Measurements from ENCODE around the gene TCEAL1.
A peak's percentile ranks its signal among the peaks of the same experiment; 100 is the strongest.
"Not testable (repeated sequence)": the region's sequence is repeated elsewhere in the genome, so short reads cannot be mapped to it uniquely, and the experiment has no call there.

TCEAL1 gene, protein sequence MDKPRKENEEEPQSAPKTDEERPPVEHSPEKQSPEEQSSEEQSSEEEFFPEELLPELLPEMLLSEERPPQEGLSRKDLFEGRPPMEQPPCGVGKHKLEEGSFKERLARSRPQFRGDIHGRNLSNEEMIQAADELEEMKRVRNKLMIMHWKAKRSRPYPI

DNA sequence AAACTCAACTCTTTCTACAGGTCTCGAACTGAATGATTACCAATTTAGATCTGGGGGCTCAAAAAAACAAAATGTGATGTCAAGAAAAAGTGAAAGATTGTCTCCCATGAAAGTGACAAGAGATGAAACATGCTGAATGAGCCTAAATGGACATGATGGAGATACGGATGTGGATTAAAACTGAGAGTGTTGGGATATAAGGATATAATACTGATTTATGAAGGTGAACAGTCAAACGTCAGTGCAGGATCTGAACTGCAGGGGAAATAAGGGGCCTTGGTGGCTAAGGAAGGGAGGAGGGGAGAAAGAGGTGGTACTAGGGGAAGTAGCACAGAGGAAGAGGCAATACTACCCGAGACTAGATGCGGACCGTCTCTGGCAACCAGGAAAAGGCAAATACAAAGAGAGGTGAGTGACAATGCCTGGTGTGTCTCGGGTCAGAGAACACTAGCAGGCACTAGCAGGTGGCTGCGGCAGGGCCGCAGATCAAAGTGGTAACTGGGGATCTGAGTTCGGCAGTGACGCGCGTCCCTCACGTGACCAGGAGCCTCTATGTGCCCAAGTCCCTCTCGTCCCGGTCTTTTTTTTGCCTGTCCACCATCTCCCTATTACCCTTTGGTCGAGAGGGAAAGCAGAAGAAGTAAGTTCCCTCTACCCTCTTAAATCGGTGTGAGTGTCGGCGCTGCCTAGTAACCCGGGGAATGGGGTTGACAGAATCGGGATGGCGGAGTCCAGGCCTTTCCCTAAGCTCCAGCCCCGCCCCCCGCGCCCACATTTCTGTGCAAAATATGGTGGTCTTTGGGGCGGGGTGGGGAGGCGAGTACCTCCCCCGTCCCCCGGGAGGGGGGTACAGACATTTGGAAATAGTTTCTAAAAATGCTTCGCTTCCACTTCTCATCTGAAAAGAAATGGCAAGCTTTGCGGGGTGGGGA, at the start of gene TCEAL1:
TSS of gene TCEAL1 (plus strand) at position 590 of the 932 bp plus-strand sequence. CDS start 942 bp downstream, outside the sequence.
- DNase-seq, result peak; percentile 48 to 54

DNA sequence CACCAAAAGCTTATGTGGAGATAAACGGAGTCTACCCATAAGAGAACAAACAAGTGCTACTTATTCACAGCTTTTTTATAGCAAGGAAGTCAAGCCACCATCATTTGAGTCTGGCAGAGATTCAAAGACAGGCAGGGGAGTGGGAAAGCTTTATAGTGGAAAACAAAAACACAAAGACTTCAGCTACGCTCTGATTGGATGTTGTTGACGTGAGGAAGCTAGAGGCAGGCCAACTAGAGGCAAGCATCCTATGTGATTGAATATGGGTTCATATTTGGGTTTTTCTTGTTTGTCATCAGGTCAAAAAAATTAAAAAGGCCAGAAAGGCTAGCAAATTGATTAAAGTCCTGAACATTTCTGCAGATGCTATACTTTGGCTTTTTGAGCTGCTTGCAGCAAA, 44.2 kb upstream of the TCEAL1 start:
- DNase-seq, result no peak

DNA sequence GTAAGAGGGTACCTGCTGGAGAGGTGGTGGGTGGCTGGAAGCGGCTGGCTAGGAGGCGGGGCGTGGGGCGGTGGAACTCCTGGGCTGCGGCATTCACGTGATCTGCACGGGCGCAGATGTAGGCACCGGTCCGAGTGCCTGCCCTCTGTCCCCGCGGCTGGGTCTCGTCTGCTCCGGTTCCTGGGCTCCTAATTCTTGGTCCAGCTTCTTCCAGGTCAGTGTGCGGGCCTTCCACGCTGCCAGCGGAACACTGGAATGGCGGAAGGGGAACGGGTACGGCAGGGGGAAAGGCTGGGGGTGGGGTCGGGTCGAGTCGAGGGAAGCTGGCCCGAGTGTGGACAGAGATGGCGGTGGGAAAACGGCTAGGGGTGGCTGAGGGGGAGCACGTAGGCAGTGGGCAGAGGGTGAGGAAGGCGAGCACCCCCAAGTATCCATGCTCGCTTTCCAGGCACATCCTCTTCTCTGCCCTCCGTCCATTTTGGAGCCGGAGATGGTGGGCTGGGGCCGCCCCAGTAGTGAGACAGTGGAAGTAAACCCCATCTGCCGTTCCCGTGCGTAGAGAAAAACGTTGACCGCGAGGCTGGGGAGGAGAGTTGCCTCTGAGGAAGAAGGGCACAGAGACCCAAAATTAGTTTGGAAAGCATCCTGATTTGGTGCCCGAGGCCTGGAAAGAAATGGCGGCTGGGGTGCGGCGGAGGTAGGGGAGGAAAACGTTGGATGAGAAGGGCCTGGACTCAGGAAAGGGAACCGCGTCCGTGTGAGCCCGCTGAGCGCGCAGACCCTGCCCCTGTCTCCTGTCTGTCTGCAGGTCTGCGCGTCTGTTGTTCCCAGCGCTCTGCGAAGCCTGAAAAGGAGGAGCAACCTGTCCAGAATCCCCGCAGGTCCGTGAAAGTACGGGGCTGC, 43.1 kb upstream of the TCEAL1 start, which contains the start of gene TCEAL4:
TSS of gene TCEAL4 (plus strand) at position 105 of the 903 bp plus-strand sequence. CDS start 1,161 bp downstream, outside the sequence.
- DNase-seq, result peak; percentile 36 to 61

DNA sequence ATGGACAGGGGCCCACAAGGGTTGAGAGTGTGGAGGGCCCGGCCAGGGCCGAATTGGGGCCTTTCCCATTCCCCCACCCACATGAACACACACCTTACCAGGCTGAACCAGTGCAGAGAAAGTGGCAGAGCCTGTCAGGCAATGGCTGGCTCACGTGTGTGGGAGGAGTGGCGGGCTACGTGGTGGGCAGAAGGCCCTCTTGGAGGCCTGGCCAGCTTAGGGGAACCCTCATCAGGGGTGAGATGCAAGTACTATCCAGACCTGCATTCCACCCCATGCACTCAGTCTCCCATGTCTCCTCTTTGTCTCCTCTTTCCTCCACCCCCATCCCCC, 42.5 kb upstream of the TCEAL1 start:
- peak; percentile 18 to 21 for DNase-seq

DNA sequence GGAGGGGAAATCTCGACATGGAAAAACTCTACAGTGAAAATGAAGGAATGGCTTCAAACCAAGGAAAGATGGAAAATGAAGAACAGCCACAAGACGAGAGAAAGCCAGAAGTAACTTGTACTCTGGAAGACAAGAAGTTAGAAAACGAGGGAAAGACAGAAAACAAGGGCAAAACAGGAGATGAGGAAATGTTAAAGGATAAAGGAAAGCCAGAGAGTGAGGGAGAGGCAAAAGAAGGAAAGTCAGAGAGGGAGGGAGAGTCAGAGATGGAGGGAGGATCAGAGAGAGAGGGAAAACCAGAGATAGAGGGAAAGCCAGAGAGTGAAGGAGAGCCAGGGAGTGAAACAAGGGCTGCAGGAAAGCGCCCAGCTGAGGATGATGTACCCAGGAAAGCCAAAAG, 42.1 kb upstream of the TCEAL1 start:
- no peak for DNase-seq

DNA sequence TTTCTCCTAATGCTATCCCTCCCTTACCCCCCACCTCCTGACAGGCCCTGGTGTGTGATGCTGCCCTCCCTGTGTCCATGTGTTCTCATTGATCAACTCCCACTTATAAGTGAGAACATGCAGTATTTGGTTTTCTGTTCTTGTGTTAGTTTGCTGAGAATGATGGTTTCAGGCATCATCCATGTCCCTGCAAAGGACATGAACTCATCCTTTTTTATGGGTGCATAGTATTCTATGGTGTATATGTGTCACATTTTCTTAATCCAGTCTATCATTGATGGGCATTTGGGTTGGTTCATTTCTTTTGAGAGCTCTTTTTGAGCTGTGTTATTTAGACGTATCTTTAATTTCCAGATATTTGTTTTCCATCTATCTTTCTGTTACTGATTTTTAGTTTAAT, 36.5 kb upstream of the TCEAL1 start:
- DNase-seq, result not testable (repeated sequence)

DNA sequence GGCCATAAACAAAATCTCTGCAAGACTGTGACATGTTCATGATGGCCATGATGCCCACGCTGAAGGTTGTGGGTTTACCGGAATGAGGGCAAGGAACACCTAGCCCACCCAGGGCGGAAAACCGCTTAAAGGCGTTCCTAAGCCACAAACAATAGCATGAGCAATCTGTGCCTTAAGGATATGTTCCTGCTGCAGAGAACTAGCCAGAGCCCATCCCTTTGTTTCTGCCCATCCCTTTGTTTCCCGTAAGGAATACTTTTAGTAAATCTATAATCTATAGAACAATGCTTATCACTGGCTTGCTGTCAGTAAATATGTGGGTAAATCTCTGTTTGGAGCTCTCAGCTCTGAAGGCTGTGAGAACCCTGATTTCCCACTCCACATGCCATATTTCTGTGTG, 33.6 kb upstream of the TCEAL1 start:
- not testable (repeated sequence) for DNase-seq

DNA sequence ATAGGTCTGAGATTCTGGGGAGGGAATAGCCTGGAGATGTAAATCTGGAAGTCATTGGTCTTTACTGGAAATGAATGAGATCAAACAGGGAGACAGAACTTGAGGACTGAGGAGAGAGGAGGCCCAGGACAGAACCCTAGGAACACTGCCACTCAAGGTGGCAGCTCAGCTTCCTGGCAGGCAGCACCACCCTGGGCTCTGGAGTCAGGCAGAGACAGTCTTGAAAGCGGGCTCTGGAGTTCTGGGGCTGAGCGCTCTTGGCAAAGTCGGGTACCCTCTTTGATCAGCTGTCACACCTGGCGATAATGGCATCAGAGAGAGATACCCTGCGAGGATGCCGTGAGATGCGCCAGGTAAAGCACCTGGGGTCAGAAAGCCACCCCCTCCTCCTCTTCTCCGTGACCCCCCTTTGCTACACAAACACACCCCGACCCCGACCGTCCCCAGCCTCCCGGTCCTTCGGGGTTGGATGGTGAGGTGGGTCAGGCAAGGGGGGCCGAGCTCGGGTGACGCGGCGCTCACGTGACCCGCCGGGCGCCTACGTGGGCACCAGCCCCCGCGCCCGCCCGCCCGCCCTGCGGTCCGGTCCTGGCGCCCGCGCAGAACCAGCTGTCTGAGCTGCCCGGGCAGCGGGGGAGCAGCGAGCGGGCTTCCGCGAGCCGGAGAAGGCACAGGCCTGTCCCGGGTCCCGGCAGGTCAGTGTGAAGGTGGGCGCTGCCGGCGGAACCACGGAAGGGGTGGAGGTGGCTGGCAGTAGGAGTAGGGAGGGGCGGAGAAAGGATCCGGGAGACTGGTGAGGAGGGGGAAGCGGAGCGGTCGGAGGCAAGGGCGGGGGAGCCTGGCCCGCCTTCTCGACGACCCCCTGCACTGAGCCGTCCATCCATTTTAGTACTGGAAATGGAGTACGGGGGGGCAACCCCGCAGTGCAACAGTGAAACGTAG, 21.1 kb upstream of the TCEAL1 start, which contains the start of gene TCEAL3:
TSS of gene TCEAL3 (plus strand) at position 600 of the 942 bp plus-strand sequence. CDS start 1,102 bp downstream, outside the sequence.
- DNase-seq, result peak; percentile 32 to 40

DNA sequence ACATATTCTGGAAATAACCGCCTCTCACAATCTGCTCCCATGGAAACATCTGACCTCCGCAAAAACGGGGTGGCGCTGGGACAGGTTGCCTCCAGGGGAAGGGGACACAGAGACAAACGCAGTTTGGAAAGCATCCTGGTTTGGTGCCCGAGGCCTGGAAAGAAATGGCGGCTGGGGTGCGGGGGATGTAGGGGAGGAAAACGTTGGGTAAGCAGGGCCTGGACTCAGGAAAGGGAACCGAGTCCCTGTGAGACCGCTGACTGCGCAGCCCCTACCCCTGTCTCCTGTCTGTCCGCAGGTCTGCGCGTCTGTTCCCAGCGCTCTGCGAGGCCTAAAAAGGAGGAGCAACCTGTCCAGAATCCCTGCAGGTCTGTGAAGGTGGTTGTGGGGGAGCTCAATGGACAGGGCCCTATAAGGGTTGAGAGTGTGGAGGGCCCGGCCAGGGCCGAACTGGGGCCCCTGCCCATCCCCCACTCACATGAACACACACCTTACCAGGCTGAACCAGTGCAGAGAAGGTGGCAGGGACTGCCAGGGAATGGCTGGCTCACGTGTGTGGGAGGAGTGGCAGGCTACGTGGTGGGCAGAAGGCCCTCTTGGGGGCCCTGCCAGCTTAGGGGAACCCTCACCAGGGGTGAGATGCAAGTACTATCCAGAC, 20.3 kb upstream of the TCEAL1 start:
- peak in 1 of 2 experiments; percentile 19 for DNase-seq

DNA sequence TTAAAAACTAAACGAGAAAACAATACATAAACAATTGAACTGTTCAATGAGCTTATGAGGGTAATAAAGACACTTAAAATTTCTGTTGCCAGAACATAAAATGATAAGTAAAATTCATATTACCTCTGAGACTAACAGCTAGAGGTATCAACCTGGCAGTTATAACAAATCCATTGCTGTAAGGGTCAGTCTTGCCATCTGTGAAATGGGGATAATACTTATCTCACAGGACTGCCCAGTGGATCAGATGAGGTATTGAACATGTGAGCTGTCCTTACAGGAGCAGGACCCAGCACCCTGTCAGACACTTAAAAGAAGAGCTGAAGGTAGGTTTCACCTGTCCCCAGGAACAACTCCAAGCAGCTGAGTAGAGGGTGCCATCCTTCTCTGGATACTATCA, 18.5 kb upstream of the TCEAL1 start:
- no peak for DNase-seq

DNA sequence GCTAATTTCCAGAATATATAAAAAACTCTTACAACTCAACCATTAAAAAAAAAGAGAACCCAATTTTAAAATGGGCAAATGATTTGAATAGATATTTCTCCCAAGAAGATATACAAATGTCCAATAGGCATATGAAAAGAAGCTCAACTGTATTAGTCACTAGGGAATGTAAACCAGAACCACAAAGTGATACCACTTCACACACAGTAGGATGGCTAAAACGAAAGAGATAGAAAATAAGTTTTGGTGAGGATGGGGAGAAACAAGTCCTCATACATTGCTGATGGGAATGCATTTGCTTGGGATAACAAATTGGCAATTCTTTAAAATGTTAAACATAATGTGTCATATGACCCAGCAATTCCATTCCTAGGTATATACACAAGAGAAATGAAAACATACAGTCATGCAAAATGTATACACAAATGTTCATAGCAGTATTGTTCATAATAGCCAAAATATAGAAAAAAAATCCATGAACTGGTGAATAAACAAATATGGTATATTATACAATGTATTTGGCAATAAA, 15.3 kb upstream of the TCEAL1 start:
- no peak for DNase-seq

DNA sequence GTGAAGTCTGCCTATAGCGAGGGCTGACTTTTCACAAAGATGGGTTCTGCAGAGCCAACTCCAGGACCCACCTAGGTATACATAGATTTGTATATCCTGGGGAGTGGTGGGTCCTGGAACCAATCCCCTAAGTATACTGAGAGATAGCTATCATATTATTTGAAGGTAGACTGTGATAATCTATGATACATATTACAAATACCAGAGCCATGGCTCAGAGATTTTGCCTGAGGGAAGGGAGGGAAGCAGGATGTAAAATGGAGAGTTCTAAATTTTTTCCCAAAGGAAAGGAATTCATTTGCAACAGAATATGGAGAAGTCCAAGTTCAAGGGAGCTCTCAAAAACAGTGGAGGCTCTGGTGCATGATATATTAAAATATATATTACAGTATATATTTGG, 13.8 kb upstream of the TCEAL1 start:
- no peak for DNase-seq

DNA sequence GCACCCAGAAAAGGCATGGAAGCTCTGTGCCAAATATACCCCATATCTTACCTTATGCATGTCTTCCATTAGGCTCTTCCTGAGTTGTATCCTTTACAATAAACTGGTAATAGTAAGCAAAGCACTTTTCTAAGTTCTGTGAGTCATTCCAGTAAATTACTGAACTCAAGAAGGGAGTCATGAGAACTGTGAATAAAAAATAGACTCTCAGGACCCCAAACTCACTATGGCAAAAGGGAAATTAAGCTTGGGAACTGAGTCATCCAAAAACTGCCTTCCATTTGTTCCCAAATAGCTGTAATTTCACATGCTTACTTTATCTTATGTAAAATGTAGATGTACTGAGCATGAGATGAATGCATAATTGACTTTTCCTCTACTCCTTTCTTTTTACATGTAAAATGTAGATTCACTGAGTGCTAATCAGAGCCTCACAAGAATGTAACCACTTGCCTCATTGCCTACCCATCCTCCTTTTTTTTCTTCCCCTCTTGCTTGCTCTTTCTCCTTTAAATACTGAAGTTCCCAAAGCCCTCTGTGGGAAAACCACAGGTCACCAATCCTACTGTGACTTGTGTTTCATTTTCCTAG, 12.9 kb upstream of the TCEAL1 start:
- no peak for DNase-seq

DNA sequence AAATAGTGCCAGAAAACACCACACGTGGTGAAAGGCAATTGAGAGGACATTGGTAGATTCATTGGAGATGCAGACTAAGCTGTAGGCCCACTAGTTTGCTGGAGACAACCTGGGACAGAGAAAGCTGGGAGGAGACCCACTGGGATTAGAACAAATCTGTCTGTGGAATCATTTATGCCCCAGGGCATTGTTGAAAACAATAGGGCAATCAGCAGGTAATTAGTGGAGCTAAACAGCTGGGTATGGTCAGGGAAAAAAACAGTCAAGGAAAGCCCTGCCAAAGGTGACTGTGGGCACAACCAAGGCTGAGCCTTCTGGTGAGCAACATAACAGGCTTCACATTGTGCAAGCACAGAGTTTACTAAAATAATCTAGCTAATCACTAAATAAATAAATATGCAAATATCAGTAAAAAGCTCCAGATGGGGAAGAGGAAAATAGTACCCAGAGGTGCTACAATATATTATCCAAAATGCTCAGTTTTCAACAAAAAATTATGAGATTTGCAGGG, 12.0 kb upstream of the TCEAL1 start:
- DNase-seq, result no peak

DNA sequence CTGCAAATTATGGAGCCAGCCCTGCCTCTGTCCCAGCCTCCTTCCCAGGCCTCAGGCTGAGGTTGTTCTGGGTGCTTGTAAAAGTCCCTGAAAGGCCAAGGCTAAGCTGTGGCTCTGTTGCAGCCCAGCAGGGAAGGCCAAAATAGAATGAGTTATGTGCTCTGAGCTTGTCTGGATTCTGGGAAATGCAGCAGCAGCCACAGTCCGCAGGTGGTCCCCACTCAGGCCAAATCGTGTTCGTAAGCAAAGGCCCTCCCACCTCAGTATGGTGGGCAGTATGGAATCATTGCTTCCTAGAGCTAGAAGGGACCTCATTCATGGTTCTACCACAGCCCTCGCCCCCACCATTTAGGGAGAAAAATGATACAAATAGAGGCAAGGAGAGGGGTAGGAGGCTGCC, 4.7 kb upstream of the TCEAL1 start:
- no peak for DNase-seq

DNA sequence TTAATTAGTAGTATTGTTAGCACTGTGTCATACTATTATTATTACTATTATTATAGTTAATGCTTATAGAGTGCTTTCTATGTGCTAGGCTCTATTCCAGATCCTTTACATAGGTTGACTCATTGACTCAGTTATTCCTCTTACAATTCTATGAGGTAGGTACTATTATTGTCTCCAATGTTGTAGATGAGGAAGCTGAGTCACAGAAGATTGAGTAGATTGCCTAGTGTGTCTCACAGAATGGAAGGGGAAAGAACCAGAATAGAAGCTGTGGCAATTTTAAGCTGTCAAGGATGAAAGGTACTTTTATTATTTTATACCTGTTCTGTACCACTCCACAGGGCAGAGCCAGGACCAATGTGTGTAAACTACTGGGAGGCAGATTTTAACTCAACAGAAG, 1.9 kb upstream of the TCEAL1 start:
- no peak for DNase-seq

DNA sequence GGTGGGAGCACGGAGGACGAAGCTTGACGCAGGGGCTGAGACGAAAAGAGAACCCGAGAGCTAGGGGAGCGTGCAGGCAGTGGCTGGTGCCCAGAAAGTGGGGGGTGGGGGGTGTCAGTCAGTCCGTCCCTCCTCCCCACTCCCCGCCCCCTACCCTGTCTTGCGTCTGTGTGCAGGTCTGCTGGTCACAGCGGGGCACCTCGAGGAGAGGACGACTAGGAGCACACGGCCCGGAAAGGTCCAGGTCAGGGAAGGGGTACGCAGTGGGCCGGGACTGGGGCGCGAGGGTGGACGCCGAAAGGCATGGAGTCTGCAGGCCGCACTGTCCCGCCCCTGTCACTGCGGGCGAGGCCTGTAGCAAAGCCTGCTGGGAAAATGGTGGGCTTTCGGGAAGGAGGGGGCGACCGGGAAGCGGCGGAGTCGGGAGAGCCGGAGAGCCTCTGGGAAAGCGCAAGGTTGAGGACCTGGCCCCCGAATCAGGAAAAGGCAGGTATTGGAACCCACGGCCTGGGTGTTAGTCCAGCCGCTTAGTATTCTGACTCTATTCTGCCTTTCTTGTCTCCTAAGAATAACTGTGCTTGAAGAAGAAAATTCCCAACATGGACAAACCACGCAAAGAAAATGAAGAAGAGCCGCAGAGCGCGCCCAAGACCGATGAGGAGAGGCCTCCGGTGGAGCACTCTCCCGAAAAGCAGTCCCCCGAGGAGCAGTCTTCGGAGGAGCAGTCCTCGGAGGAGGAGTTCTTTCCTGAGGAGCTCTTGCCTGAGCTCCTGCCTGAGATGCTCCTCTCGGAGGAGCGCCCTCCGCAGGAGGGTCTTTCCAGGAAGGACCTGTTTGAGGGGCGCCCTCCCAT, 769 bp downstream of the TCEAL1 start:
- peak; percentile 40 for DNase-seq

DNA sequence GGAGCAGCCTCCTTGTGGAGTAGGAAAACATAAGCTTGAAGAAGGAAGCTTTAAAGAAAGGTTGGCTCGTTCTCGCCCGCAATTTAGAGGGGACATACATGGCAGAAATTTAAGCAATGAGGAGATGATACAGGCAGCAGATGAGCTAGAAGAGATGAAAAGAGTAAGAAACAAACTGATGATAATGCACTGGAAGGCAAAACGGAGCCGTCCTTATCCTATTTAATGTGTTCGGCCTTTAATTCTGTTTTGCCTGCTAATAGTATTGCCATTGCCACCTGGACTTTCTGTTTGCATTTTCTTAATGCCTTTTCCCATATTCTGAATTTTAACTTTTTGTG, 1.4 kb downstream of the TCEAL1 start:
- no peak for DNase-seq

DNA sequence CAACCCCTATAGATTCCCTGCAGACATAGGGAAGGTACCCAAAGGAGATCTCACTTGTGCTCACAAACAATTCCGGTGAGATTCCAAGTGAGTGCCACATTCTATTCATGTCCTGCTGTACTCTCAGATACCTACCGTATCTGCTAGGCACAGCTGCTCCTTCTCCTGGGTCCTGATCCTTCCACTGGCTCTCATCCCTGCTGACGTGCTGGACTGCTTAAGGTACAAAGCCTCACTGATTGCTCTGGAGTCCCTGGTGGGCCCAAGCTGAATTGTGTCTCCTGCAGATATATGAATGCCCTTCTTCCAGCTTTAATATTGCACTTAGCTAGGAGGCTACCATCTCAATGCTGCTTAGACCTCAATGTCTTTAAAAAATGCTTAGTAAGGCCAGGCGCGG, 2.4 kb downstream of the TCEAL1 start:
- no peak for DNase-seq

DNA sequence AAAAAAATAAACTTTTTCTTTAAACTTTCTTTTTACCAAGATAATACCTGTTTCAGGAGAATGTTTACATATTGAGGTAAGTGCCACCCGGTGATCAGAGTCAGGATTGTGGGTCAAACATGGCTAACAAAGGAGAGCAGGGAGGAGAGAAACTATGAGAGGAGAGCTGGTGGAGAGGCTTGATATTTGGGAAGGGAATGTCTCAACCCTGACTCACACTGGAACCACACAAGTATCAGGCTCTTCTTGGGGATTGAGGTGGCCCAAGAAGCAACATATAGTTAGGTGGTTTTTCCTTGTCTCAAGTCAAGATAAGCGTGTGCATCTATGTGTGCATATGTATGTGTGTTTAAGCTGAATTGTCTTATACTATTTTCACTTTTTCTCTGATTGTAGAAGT, 6.7 kb downstream of the TCEAL1 start:
- DNase-seq, result no peak

All from activated T-cell treated with anti-CD3 and anti-CD28 coated beads, Interleukin-2, amount 50 U/mL, for 48 hours (primary cell).